ENCODE measurements around the gene MIOX. TPM values are rescaled to one million over a fixed set of nuclear protein-coding genes. Genes with fewer than 3 reads are reported as not detected.

MIOX gene
- total and polyA plus RNA-seq, 9 of the 15 experiments (the other 6 are each of a cell fraction or from before 2014, with no cell fraction given), result 0.08 TPM; not detected in 8

- TF ChIP-seq FOS (IDR thresholded peaks at IDR 0.05; ENCODE audit: extremely low read depth, insufficient read length) (no peak), FOXK1 (CRISPR knock-in tag; IDR thresholded peaks at IDR 0.05; ENCODE audit: borderline replicate concordance) (no peak), ZNF551 (CRISPR knock-in tag; IDR thresholded peaks at IDR 0.05) (no peak), RFX7 (CRISPR knock-in tag; IDR thresholded peaks at IDR 0.05) (no peak), ZNF140 (CRISPR knock-in tag; IDR thresholded peaks at IDR 0.05) (no peak), GTF2E2 (tag; IDR thresholded peaks at IDR 0.05) (no peak; the same call in 1 of the 2 replicates), ZNF507 (tag; conservative IDR thresholded peaks at IDR 0.05) (no peak), ZNF644 (tag; IDR thresholded peaks at IDR 0.05; ENCODE audit: low read depth) (no peak), MLX (CRISPR knock-in tag; conservative IDR thresholded peaks at IDR 0.05) (no peak), RBM17 (IDR thresholded peaks at IDR 0.05; ENCODE audit: borderline replicate concordance, low read depth, low read length) (no peak), TFAM (CRISPR knock-in tag; conservative IDR thresholded peaks at IDR 0.05) (no peak), RBM25 (IDR thresholded peaks at IDR 0.05; ENCODE audit: low read depth, low read length, severe bottlenecking) (no peak), ZNF324 (CRISPR knock-in tag; IDR thresholded peaks at IDR 0.05) (no peak), NUFIP1 (IDR thresholded peaks at IDR 0.05; ENCODE audit: partially characterized antibody) (no peak), CBX5 (IDR thresholded peaks at IDR 0.05; ENCODE audit: borderline replicate concordance, low read depth) (no peak)
- TF ChIP-seq, protein P1, sequence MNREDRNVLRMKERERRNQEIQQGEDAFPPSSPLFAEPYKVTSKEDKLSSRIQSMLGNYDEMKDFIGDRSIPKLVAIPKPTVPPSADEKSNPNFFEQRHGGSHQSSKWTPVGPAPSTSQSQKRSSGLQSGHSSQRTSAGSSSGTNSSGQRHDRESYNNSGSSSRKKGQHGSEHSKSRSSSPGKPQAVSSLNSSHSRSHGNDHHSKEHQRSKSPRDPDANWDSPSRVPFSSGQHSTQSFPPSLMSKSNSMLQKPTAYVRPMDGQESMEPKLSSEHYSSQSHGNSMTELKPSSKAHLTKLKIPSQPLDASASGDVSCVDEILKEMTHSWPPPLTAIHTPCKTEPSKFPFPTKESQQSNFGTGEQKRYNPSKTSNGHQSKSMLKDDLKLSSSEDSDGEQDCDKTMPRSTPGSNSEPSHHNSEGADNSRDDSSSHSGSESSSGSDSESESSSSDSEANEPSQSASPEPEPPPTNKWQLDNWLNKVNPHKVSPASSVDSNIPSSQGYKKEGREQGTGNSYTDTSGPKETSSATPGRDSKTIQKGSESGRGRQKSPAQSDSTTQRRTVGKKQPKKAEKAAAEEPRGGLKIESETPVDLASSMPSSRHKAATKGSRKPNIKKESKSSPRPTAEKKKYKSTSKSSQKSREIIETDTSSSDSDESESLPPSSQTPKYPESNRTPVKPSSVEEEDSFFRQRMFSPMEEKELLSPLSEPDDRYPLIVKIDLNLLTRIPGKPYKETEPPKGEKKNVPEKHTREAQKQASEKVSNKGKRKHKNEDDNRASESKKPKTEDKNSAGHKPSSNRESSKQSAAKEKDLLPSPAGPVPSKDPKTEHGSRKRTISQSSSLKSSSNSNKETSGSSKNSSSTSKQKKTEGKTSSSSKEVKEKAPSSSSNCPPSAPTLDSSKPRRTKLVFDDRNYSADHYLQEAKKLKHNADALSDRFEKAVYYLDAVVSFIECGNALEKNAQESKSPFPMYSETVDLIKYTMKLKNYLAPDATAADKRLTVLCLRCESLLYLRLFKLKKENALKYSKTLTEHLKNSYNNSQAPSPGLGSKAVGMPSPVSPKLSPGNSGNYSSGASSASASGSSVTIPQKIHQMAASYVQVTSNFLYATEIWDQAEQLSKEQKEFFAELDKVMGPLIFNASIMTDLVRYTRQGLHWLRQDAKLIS (CRISPR knock-in tag; IDR thresholded peaks at IDR 0.05), result peak; percentile 77
- TF ChIP-seq, protein P2, sequence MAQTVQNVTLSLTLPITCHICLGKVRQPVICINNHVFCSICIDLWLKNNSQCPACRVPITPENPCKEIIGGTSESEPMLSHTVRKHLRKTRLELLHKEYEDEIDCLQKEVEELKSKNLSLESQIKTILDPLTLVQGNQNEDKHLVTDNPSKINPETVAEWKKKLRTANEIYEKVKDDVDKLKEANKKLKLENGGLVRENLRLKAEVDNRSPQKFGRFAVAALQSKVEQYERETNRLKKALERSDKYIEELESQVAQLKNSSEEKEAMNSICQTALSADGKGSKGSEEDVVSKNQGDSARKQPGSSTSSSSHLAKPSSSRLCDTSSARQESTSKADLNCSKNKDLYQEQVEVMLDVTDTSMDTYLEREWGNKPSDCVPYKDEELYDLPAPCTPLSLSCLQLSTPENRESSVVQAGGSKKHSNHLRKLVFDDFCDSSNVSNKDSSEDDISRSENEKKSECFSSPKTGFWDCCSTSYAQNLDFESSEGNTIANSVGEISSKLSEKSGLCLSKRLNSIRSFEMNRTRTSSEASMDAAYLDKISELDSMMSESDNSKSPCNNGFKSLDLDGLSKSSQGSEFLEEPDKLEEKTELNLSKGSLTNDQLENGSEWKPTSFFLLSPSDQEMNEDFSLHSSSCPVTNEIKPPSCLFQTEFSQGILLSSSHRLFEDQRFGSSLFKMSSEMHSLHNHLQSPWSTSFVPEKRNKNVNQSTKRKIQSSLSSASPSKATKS (CRISPR knock-in tag; IDR thresholded peaks at IDR 0.05), result no peak
- TF ChIP-seq, protein P3, sequence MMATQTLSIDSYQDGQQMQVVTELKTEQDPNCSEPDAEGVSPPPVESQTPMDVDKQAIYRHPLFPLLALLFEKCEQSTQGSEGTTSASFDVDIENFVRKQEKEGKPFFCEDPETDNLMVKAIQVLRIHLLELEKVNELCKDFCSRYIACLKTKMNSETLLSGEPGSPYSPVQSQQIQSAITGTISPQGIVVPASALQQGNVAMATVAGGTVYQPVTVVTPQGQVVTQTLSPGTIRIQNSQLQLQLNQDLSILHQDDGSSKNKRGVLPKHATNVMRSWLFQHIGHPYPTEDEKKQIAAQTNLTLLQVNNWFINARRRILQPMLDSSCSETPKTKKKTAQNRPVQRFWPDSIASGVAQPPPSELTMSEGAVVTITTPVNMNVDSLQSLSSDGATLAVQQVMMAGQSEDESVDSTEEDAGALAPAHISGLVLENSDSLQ (IDR thresholded peaks at IDR 0.05), result peak; percentile 47
- TF ChIP-seq, protein P4, sequence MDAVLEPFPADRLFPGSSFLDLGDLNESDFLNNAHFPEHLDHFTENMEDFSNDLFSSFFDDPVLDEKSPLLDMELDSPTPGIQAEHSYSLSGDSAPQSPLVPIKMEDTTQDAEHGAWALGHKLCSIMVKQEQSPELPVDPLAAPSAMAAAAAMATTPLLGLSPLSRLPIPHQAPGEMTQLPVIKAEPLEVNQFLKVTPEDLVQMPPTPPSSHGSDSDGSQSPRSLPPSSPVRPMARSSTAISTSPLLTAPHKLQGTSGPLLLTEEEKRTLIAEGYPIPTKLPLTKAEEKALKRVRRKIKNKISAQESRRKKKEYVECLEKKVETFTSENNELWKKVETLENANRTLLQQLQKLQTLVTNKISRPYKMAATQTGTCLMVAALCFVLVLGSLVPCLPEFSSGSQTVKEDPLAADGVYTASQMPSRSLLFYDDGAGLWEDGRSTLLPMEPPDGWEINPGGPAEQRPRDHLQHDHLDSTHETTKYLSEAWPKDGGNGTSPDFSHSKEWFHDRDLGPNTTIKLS (IDR thresholded peaks at IDR 0.05; ENCODE audit: borderline replicate concordance, low read depth), result no peak; the same call in 1 of the 2 replicates
Observed at GRCh38 chr22:50525104-50525857, 38.6 kb downstream of the MIOX start, which contains the start of gene SCO2 (continued).
